Esophagus muscularis mucosa (tissue), 4 donors: Measurements from ENCODE around the gene SHROOM4. TPM values are rescaled to one million over a fixed set of nuclear protein-coding genes. Genes with fewer than 3 reads are reported as not detected.

Experiments used
- DNase-seq: peaks from one replicate; pipeline ENCODE4 v3.0.0-alpha.2; 2017; ENCODE audit errors: extremely low spot score
- H3K27ac ChIP-seq, 4 donors: fragments of 200-600 bp; sonication (generic); replicated peaks in 1 of 4; 1 replicate in 3 of 4; 2 replicates in 1 of 4; pipeline ENCODE4 v1.5.1; 2016 to 2019; ENCODE audit warnings: mild to moderate bottlenecking in 1 of 4
- H3K27me3 ChIP-seq, 4 donors: fragments of 200-600 bp; sonication (generic); one replicate each; pipeline versions ENCODE4 v1.5.1 to v1.6.0; 2016 to 2019
- H3K36me3 ChIP-seq, 4 donors: fragments of 200-600 bp; sonication (generic); one replicate each; pipeline ENCODE4 v1.5.1; 2016 to 2019
- H3K4me1 ChIP-seq, 4 donors: fragments of 200-600 bp; sonication (generic); one replicate each; pipeline ENCODE4 v1.5.1; 2016 to 2019
- H3K4me3 ChIP-seq, 4 donors: fragments of 200-600 bp; sonication (generic); 1 replicate in 2 of 4; 2 replicates in 2 of 4; pipeline ENCODE4 v1.5.1; 2016 to 2019; ENCODE audit warnings: mild to moderate bottlenecking in 4 of 4, moderate library complexity in 1 of 4
- H3K9me3 ChIP-seq, 4 donors: fragments of 200-600 bp; sonication (generic); 1 replicate in 3 of 4; 2 replicates in 1 of 4; pipeline ENCODE4 v1.5.1; 2016 to 2019
- CTCF ChIP-seq, 3 experiments: fragments of 200-600 bp in 2 of 3; fragments of 450-650 bp in 1 of 3; sonication (generic) in 2 of 3; IDR thresholded peaks; one replicate each; pipeline ENCODE4 v1.5.1; 2017 to 2019; ENCODE audit warnings: antibody characterized with exemption in 3 of 3, mild to moderate bottlenecking in 2 of 3, moderate library complexity in 1 of 3
- EP300 ChIP-seq: sonication (generic); formaldehyde crosslinking; IDR thresholded peaks from one replicate; pipeline ENCODE4 v1.6.1; 2017; ENCODE audit warnings: antibody characterized with exemption
- POLR2A ChIP-seq: fragments of 450-650 bp; IDR thresholded peaks from one replicate; pipeline ENCODE4 v1.6.1; 2017; ENCODE audit warnings: antibody characterized with exemption, moderate library complexity, mild to moderate bottlenecking, low read depth
- POLR2AphosphoS5 ChIP-seq, 2 donors: sonication (generic); formaldehyde crosslinking; IDR thresholded peaks; one replicate each; pipeline ENCODE4 v1.6.1; 2017; ENCODE audit warnings: antibody characterized with exemption in 2 of 2
- WGBS: methylation state at CpG from one replicate; pipeline ENCODE4 v1.1.5; 2018; 5-methylcytosine and 5-hydroxymethylcytosine counted together
- intact Hi-C: fragments of 100-400 bp; cut with DNase I; formaldehyde crosslinking; loops from one replicate; pipeline ENCODE4 v1.15.1; 2023
- total RNA-seq, 4 donors: library from RNA; depleted of rRNA; stranded (reverse); fragments of >200 nt; gene quantifications; one replicate each; pipeline versions ENCODE4 v1.1.0 to v1.2.1, GENCODE V29; 2016

SHROOM4 gene
- total RNA-seq, 4 donors from 2014 or later: 5.4 to 12.4 (median 11.4) TPM

- WGBS: 82% methylated on average over 2 of the region's 2 CpGs
- no peaks in the 10 kb centered on the region for H3K27me3 ChIP-seq
These were observed 77.3 kb downstream of the SHROOM4 start for GRCh38 chrX:50736656-50737055.

GRCh38 chrX:50726296-50726695, 87.7 kb downstream of the SHROOM4 start:
- TF ChIP-seq POLR2A: no peak
- TF ChIP-seq EP300: no peak
- TF ChIP-seq POLR2AphosphoS5 (IDR thresholded peaks at IDR 0.05): no peak
- no peak for TF ChIP-seq CTCF (IDR thresholded peaks at IDR 0.05)
- no peak overlapping the region for H3K4me3 ChIP-seq
- H3K36me3 ChIP-seq: no peaks in the 10 kb centered on the region
- intact Hi-C loops: no loop called here
- H3K9me3 ChIP-seq: no peaks in the 10 kb centered on the region
- WGBS: 79% methylated on average over 3 of the region's 3 CpGs
- H3K4me1 ChIP-seq: no peaks in the 10 kb centered on the region
- H3K27me3 ChIP-seq: no peaks in the 10 kb centered on the region
- no peak overlapping the region for H3K27ac ChIP-seq
- DNase-seq: no peak

More at GRCh38 chrX:50736656-50737055, 77.3 kb downstream of the SHROOM4 start:
- Histone ChIP-seq H3K4me1 (no peaks in the 10 kb centered on the region), H3K9me3 (no peaks in the 10 kb centered on the region), H3K27ac (no peak overlapping the region), H3K4me3 (no peak overlapping the region), H3K36me3 (no peaks in the 10 kb centered on the region)
- intact Hi-C loops: no loop called here
- no peak for DNase-seq
- TF ChIP-seq CTCF (IDR thresholded peaks at IDR 0.05) (no peak), POLR2AphosphoS5 (IDR thresholded peaks at IDR 0.05) (no peak), POLR2A (no peak), EP300 (no peak)

- 85% methylated on average over 5 of the region's 5 CpGs for WGBS
- no peaks in the 10 kb centered on the region for H3K4me1 ChIP-seq
- intact Hi-C loops: no loop called here
- DNase-seq: no peak
- no peak overlapping the region for H3K27ac ChIP-seq
- H3K4me3 ChIP-seq: no peak overlapping the region
- H3K9me3 ChIP-seq: no peaks in the 10 kb centered on the region
- TF ChIP-seq POLR2A (no peak), CTCF (IDR thresholded peaks at IDR 0.05) (no peak), EP300 (no peak), POLR2AphosphoS5 (IDR thresholded peaks at IDR 0.05) (no peak)
- no peaks in the 10 kb centered on the region for H3K27me3 ChIP-seq
- H3K36me3 ChIP-seq: no peaks in the 10 kb centered on the region
These were observed 88.7 kb downstream of the SHROOM4 start for GRCh38 chrX:50725310-50725709.

GRCh38 chrX:50723006-50723405, 91.0 kb downstream of the SHROOM4 start:
- H3K27ac ChIP-seq: no peak overlapping the region
- no peak for TF ChIP-seq POLR2AphosphoS5 (IDR thresholded peaks at IDR 0.05)
- TF ChIP-seq EP300: no peak
- no peak for TF ChIP-seq POLR2A
- no peak for TF ChIP-seq CTCF (IDR thresholded peaks at IDR 0.05)
- no peaks in the 10 kb centered on the region for H3K4me1 ChIP-seq
- no peaks in the 10 kb centered on the region for H3K9me3 ChIP-seq
- no peak overlapping the region for H3K4me3 ChIP-seq
- intact Hi-C loops: no loop called here
- 73% methylated on average over 1 of the region's 1 CpG for WGBS
- no peak for DNase-seq
- no peaks in the 10 kb centered on the region for H3K27me3 ChIP-seq
- H3K36me3 ChIP-seq: no peaks in the 10 kb centered on the region
